ENCODE results near the gene USP4.

DNA sequence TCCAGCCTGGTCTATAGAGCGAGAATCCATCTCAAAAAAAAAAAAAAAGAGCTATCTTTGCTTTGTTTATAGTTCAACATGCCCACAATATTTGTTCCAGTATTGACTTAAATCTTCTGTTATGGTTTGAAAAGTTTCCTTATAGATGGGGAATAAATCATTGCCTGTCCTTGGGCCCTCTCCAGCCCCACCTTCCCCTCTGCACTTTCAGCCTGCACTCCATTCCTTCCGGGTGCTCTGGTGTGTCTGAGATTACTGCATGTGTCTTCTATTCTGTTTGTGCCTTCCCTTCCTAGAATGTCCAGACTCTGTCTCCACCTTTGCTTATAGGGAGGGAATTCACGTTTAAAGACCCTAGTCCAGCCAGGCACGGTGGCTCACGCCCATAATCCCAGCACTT is 43.5 kb upstream of the USP4 start:
- TF ChIP-seq, protein P1, sequence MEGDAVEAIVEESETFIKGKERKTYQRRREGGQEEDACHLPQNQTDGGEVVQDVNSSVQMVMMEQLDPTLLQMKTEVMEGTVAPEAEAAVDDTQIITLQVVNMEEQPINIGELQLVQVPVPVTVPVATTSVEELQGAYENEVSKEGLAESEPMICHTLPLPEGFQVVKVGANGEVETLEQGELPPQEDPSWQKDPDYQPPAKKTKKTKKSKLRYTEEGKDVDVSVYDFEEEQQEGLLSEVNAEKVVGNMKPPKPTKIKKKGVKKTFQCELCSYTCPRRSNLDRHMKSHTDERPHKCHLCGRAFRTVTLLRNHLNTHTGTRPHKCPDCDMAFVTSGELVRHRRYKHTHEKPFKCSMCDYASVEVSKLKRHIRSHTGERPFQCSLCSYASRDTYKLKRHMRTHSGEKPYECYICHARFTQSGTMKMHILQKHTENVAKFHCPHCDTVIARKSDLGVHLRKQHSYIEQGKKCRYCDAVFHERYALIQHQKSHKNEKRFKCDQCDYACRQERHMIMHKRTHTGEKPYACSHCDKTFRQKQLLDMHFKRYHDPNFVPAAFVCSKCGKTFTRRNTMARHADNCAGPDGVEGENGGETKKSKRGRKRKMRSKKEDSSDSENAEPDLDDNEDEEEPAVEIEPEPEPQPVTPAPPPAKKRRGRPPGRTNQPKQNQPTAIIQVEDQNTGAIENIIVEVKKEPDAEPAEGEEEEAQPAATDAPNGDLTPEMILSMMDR (IDR thresholded peaks at IDR 0.05; ENCODE audit: insufficient read depth, low read depth, low read length): no peak
- TF ChIP-seq EZH2 (IDR thresholded peaks at IDR 0.05; ENCODE audit: insufficient read depth, low read length): no peak

All from astrocyte (in vitro differentiated cells and primary cell).